ENCODE measurements around the gene AGPAT2.

DNA sequence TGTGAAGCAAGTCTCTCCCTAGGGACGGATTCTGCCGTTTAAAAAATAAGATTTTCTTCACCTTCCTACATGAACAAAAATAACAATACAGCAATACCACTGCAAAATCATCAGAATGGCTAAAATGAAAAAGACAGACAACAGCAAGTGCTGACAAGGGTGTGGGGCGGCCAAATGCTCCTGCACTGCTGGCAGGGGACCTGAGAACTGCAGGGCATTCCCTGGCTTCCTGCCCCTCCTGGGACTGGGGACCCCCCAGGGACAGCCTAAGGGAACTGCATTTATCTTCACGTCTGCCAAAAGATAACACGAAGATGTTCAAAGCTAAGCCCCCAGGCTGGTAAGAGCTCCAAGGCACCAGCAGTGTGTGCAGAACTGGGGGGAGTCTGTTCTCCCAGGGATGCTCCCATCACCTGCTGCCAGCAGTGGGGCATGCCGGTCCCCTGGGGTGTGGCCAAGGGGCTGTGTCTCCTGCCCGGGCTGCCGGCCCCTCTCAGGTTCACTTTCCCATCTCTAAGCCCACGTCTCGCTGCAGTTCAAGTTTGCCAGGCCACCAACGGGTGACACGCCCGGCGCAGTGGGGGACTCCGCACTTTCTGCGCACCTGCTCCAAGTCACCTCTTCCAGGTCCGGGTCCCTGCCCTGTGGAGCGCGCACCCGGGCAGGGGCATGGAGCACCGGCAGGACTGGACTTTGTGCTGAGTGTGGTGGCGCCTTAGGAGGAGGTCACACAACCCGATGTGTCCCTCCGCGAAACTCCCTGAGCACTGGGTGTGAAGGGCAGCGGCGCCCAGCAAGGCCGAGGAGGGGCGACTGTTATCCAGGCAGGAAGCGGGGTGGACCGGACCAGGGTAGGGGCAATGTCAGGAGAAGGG, 29.0 kb downstream of the AGPAT2 start:
- TF ChIP-seq, protein P1, sequence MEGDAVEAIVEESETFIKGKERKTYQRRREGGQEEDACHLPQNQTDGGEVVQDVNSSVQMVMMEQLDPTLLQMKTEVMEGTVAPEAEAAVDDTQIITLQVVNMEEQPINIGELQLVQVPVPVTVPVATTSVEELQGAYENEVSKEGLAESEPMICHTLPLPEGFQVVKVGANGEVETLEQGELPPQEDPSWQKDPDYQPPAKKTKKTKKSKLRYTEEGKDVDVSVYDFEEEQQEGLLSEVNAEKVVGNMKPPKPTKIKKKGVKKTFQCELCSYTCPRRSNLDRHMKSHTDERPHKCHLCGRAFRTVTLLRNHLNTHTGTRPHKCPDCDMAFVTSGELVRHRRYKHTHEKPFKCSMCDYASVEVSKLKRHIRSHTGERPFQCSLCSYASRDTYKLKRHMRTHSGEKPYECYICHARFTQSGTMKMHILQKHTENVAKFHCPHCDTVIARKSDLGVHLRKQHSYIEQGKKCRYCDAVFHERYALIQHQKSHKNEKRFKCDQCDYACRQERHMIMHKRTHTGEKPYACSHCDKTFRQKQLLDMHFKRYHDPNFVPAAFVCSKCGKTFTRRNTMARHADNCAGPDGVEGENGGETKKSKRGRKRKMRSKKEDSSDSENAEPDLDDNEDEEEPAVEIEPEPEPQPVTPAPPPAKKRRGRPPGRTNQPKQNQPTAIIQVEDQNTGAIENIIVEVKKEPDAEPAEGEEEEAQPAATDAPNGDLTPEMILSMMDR (conservative IDR thresholded peaks at IDR 0.05 in 1 of 2, IDR thresholded peaks at IDR 0.05 in 1 of 2; ENCODE audit: low read depth in 1 of 2, low read length in 2 of 2): no peak
- no peak for TF ChIP-seq EZH2 (IDR thresholded peaks at IDR 0.05; ENCODE audit: low read length, missing control alignments)

Data from fibroblast of lung (primary cell).